HEK293 (cell line): ENCODE results near the gene NUDT16L1.

Source experiments
- EGR2 ChIP-seq: fragments of 450-650 bp; formaldehyde crosslinking; IDR thresholded peaks from 2 replicates; pipeline ENCODE4 v1.5.1; 2016; ENCODE audit warnings: low read depth, missing biosample characterization, missing genetic modification characterization
- GLI4 ChIP-seq: fragments of 450-650 bp; formaldehyde crosslinking; IDR thresholded peaks from 2 replicates; pipeline ENCODE4 v1.5.1; 2016; ENCODE audit warnings: missing biosample characterization, missing genetic modification characterization
- GLIS1 ChIP-seq: fragments of 450-650 bp; formaldehyde crosslinking; IDR thresholded peaks from 2 replicates; pipeline ENCODE4 v1.5.1; 2016; ENCODE audit warnings: missing biosample characterization, missing genetic modification characterization
- GLIS2 ChIP-seq: fragments of 450-650 bp; formaldehyde crosslinking; IDR thresholded peaks from 2 replicates; pipeline ENCODE4 v1.5.1; 2016; ENCODE audit warnings: missing biosample characterization, missing genetic modification characterization
- KLF8 ChIP-seq: fragments of 450-650 bp; formaldehyde crosslinking; IDR thresholded peaks from 2 replicates; pipeline ENCODE4 v1.5.1; 2016; ENCODE audit warnings: missing biosample characterization, missing genetic modification characterization
- KLF9 ChIP-seq: fragments of 450-650 bp; formaldehyde crosslinking; IDR thresholded peaks from 2 replicates; pipeline ENCODE4 v1.5.1; 2016; ENCODE audit warnings: missing biosample characterization, missing genetic modification characterization, low read depth
- PRDM1 ChIP-seq: fragments of 450-650 bp; formaldehyde crosslinking; IDR thresholded peaks from 2 replicates; pipeline ENCODE4; 2016; ENCODE audit warnings: missing biosample characterization, missing genetic modification characterization
- REPIN1 ChIP-seq: fragments of 450-650 bp; formaldehyde crosslinking; IDR thresholded peaks from 2 replicates; pipeline ENCODE4 v1.5.1; 2017; ENCODE audit warnings: missing biosample characterization, missing genetic modification characterization, low read depth
- SP2 ChIP-seq: fragments of 450-650 bp; formaldehyde crosslinking; IDR thresholded peaks from 2 replicates; pipeline ENCODE4 v1.5.1; 2016; ENCODE audit warnings: missing biosample characterization, missing genetic modification characterization
- ZBTB20 ChIP-seq: fragments of 450-650 bp; formaldehyde crosslinking; IDR thresholded peaks from 2 replicates; pipeline ENCODE4 v1.5.1; 2016; ENCODE audit warnings: missing biosample characterization, missing genetic modification characterization
- ZBTB48 ChIP-seq: fragments of 450-650 bp; formaldehyde crosslinking; IDR thresholded peaks from 2 replicates; pipeline ENCODE4 v1.5.1; 2016; ENCODE audit warnings: missing biosample characterization, missing genetic modification characterization
- ZBTB8A ChIP-seq: fragments of 450-650 bp; formaldehyde crosslinking; IDR thresholded peaks from 2 replicates; pipeline ENCODE4 v1.5.1; 2016; ENCODE audit warnings: missing biosample characterization, missing genetic modification characterization
- ZEB2 ChIP-seq: fragments of 450-650 bp; formaldehyde crosslinking; IDR thresholded peaks from 2 replicates; pipeline ENCODE4 v1.5.1; 2016; ENCODE audit warnings: missing biosample characterization, missing genetic modification characterization
- ZFP3 ChIP-seq: fragments of 450-650 bp; formaldehyde crosslinking; IDR thresholded peaks from 2 replicates; pipeline ENCODE4 v1.5.1; 2016; ENCODE audit warnings: low read depth, missing biosample characterization, missing genetic modification characterization
- ZNF112 ChIP-seq: fragments of 450-650 bp; formaldehyde crosslinking; IDR thresholded peaks from 2 replicates; pipeline ENCODE4 v1.5.0; 2017; ENCODE audit warnings: missing biosample characterization, missing genetic modification characterization
- ZNF214 ChIP-seq: fragments of 450-650 bp; formaldehyde crosslinking; IDR thresholded peaks from 2 replicates; pipeline ENCODE4 v1.5.1; 2017; ENCODE audit warnings: missing biosample characterization, mild to moderate bottlenecking, missing genetic modification characterization, borderline replicate concordance
- ZNF324 ChIP-seq: fragments of 450-650 bp; formaldehyde crosslinking; IDR thresholded peaks from 2 replicates; pipeline ENCODE4 v1.5.1; 2016; ENCODE audit warnings: missing biosample characterization, missing genetic modification characterization
- ZNF394 ChIP-seq: fragments of 450-650 bp; formaldehyde crosslinking; IDR thresholded peaks from 2 replicates; pipeline ENCODE4 v1.5.1; 2016; ENCODE audit warnings: missing biosample characterization, missing genetic modification characterization, mild to moderate bottlenecking, moderate library complexity, borderline replicate concordance
- ZNF473 ChIP-seq: fragments of 450-650 bp; formaldehyde crosslinking; IDR thresholded peaks from 2 replicates; pipeline ENCODE4 v1.5.1; 2017; ENCODE audit warnings: missing biosample characterization, missing genetic modification characterization
- ZNF548 ChIP-seq: fragments of 450-650 bp; formaldehyde crosslinking; IDR thresholded peaks from 2 replicates; pipeline ENCODE4 v1.5.1; 2016; ENCODE audit warnings: missing biosample characterization, missing genetic modification characterization
- ZNF549 ChIP-seq: fragments of 450-650 bp; IDR thresholded peaks from 2 replicates; pipeline ENCODE4 v1.5.1; 2018; ENCODE audit warnings: missing biosample characterization, missing genetic modification characterization, mild to moderate bottlenecking, inconsistent platforms, moderate library complexity
- ZNF624 ChIP-seq: fragments of 450-650 bp; formaldehyde crosslinking; IDR thresholded peaks from 2 replicates; pipeline ENCODE4 v1.5.1; 2017; ENCODE audit warnings: missing biosample characterization, missing genetic modification characterization
- ZNF677 ChIP-seq: fragments of 450-650 bp; IDR thresholded peaks from 2 replicates; pipeline ENCODE4 v1.5.0; 2018; ENCODE audit warnings: missing biosample characterization, mild to moderate bottlenecking, missing genetic modification characterization, moderate library complexity
- ZNF76 ChIP-seq: fragments of 450-650 bp; formaldehyde crosslinking; IDR thresholded peaks from 2 replicates; pipeline ENCODE4; 2016; ENCODE audit warnings: low read depth, missing biosample characterization, missing genetic modification characterization, borderline replicate concordance
- TF ChIP-seq, protein P1 (sequence below): fragments of 450-650 bp; formaldehyde crosslinking; IDR thresholded peaks from 2 replicates; pipeline ENCODE4 v1.5.1; 2016; ENCODE audit warnings: missing biosample characterization, missing genetic modification characterization
- TF ChIP-seq, protein P2 (sequence below): fragments of 450-650 bp; IDR thresholded peaks from 2 replicates; pipeline ENCODE4 v1.5.1; 2018; ENCODE audit warnings: missing biosample characterization, missing genetic modification characterization
- TF ChIP-seq, protein P3 (sequence below): fragments of 450-650 bp; formaldehyde crosslinking; IDR thresholded peaks from 2 replicates; pipeline ENCODE4 v1.5.1; 2016; ENCODE audit warnings: missing biosample characterization, missing genetic modification characterization, low read depth
- TF ChIP-seq, protein P4 (sequence below): fragments of 450-650 bp; formaldehyde crosslinking; IDR thresholded peaks from 2 replicates; pipeline ENCODE4 v1.5.1; 2016; ENCODE audit warnings: missing biosample characterization, missing genetic modification characterization
- TF ChIP-seq, protein P5 (sequence below): IDR thresholded peaks from 2 replicates; pipeline ENCODE4 v1.6.1; 2011; ENCODE audit warnings: mild to moderate bottlenecking, low read depth, low read length, borderline replicate concordance
- TF ChIP-seq, protein P6 (sequence below): fragments of 450-650 bp; formaldehyde crosslinking; optimal IDR thresholded peaks from 2 replicates; pipeline ENCODE3; 2016; ENCODE audit warnings: missing biosample characterization, mild to moderate bottlenecking, missing genetic modification characterization

The NUDT16L1 gene

DNA sequence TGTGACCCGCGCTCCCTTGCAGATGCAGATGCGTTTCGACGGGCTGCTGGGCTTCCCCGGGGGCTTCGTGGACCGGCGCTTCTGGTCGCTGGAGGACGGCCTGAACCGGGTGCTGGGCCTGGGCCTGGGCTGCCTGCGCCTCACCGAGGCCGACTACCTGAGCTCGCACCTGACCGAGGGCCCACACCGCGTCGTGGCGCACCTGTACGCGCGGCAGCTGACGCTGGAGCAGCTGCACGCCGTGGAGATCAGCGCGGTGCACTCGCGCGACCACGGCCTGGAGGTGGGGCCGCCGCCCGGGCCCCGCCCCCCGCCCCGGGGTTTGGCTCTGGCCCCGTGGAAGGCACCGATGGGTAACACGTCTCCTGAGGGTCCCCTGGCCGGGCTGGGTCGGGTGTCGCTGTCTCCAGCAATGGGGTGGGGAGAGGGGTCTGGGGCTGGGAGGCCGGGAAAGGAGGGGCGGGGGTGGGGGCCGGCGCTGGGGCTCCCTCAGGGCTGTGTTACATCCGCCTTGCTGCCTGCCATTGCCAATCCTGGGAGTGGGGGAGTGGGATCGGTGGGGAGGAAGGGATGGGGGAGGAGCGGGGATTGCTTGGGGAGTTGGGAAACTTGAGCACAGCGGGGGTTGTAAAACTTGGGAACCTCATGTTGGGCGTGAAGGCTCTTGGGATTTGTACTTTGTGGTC, 737 bp downstream of the NUDT16L1 start (continued):
- TF ChIP-seq KLF9 (tag by site-specific recombination): peak; percentile 85
- TF ChIP-seq EGR2 (tag by site-specific recombination): peak; percentile 49; the same call in 1 of the 2 replicates
- TF ChIP-seq, protein P1, sequence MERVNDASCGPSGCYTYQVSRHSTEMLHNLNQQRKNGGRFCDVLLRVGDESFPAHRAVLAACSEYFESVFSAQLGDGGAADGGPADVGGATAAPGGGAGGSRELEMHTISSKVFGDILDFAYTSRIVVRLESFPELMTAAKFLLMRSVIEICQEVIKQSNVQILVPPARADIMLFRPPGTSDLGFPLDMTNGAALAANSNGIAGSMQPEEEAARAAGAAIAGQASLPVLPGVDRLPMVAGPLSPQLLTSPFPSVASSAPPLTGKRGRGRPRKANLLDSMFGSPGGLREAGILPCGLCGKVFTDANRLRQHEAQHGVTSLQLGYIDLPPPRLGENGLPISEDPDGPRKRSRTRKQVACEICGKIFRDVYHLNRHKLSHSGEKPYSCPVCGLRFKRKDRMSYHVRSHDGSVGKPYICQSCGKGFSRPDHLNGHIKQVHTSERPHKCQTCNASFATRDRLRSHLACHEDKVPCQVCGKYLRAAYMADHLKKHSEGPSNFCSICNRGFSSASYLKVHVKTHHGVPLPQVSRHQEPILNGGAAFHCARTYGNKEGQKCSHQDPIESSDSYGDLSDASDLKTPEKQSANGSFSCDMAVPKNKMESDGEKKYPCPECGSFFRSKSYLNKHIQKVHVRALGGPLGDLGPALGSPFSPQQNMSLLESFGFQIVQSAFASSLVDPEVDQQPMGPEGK: 0 out of 2 replicates have a peak, but pooled peaks have one; percentile 30
- TF ChIP-seq ZFP3 (tag by site-specific recombination): no peak
- TF ChIP-seq ZNF394 (tag by site-specific recombination): peak; percentile 99
- TF ChIP-seq PRDM1 (tag by site-specific recombination): no peak
- no peak for TF ChIP-seq GLIS1 (tag by site-specific recombination)
- TF ChIP-seq, protein P2, sequence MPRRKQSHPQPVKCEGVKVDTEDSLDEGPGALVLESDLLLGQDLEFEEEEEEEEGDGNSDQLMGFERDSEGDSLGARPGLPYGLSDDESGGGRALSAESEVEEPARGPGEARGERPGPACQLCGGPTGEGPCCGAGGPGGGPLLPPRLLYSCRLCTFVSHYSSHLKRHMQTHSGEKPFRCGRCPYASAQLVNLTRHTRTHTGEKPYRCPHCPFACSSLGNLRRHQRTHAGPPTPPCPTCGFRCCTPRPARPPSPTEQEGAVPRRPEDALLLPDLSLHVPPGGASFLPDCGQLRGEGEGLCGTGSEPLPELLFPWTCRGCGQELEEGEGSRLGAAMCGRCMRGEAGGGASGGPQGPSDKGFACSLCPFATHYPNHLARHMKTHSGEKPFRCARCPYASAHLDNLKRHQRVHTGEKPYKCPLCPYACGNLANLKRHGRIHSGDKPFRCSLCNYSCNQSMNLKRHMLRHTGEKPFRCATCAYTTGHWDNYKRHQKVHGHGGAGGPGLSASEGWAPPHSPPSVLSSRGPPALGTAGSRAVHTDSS (tag by site-specific recombination): no peak
- no peak for TF ChIP-seq REPIN1 (tag by site-specific recombination)
- TF ChIP-seq, protein P3, sequence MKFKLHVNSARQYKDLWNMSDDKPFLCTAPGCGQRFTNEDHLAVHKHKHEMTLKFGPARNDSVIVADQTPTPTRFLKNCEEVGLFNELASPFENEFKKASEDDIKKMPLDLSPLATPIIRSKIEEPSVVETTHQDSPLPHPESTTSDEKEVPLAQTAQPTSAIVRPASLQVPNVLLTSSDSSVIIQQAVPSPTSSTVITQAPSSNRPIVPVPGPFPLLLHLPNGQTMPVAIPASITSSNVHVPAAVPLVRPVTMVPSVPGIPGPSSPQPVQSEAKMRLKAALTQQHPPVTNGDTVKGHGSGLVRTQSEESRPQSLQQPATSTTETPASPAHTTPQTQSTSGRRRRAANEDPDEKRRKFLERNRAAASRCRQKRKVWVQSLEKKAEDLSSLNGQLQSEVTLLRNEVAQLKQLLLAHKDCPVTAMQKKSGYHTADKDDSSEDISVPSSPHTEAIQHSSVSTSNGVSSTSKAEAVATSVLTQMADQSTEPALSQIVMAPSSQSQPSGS (tag by site-specific recombination): no peak
- TF ChIP-seq ZNF112 (tag by site-specific recombination): no peak
- TF ChIP-seq GLIS2 (tag by site-specific recombination): peak; percentile 12; the same call in 1 of the 2 replicates
- TF ChIP-seq ZNF624 (tag by site-specific recombination): no peak
- TF ChIP-seq, protein P4, sequence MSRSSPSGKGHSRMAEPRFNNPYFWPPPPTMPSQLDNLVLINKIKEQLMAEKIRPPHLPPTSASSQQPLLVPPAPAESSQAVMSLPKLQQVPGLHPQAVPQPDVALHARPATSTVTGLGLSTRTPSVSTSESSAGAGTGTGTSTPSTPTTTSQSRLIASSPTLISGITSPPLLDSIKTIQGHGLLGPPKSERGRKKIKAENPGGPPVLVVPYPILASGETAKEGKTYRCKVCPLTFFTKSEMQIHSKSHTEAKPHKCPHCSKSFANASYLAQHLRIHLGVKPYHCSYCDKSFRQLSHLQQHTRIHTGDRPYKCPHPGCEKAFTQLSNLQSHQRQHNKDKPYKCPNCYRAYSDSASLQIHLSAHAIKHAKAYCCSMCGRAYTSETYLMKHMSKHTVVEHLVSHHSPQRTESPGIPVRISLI (tag by site-specific recombination): no peak
- no peak for TF ChIP-seq ZNF677 (tag by site-specific recombination)
- no peak for TF ChIP-seq KLF8 (tag by site-specific recombination)
- no peak for TF ChIP-seq GLI4 (tag by site-specific recombination)
- TF ChIP-seq ZNF324 (tag by site-specific recombination): no peak
- no peak for TF ChIP-seq ZNF214 (tag by site-specific recombination)
- TF ChIP-seq, protein P5, sequence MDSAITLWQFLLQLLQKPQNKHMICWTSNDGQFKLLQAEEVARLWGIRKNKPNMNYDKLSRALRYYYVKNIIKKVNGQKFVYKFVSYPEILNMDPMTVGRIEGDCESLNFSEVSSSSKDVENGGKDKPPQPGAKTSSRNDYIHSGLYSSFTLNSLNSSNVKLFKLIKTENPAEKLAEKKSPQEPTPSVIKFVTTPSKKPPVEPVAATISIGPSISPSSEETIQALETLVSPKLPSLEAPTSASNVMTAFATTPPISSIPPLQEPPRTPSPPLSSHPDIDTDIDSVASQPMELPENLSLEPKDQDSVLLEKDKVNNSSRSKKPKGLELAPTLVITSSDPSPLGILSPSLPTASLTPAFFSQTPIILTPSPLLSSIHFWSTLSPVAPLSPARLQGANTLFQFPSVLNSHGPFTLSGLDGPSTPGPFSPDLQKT: no peak
- TF ChIP-seq, protein P6, sequence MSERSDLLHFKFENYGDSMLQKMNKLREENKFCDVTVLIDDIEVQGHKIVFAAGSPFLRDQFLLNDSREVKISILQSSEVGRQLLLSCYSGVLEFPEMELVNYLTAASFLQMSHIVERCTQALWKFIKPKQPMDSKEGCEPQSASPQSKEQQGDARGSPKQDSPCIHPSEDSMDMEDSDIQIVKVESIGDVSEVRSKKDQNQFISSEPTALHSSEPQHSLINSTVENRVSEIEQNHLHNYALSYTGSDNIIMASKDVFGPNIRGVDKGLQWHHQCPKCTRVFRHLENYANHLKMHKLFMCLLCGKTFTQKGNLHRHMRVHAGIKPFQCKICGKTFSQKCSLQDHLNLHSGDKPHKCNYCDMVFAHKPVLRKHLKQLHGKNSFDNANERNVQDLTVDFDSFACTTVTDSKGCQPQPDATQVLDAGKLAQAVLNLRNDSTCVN: peak; percentile 85
- peak; percentile 30; the same call in 1 of the 2 replicates for TF ChIP-seq ZEB2 (tag by site-specific recombination)
- peak; percentile 50 for TF ChIP-seq ZNF76 (tag by site-specific recombination)
- peak; percentile 37 for TF ChIP-seq ZBTB8A
- TF ChIP-seq ZNF549: no peak
- no peak for TF ChIP-seq ZNF548 (tag by site-specific recombination)
- 0 out of 2 replicates have a peak, but pooled peaks have one; percentile 13 for TF ChIP-seq ZBTB48 (tag by site-specific recombination)
- no peak for TF ChIP-seq SP2 (tag by site-specific recombination)
- TF ChIP-seq ZBTB20 (tag by site-specific recombination): peak; percentile 32; the same call in 1 of the 2 replicates
- no peak for TF ChIP-seq ZNF473 (tag by site-specific recombination)
